HG03280 (cell line): ENCODE measurements around the gene PLOD3.
"Not testable (repeated sequence)": the region's sequence is repeated elsewhere in the genome, so short reads cannot be mapped to it uniquely, and the experiment has no call there.

Source experiments
- ATAC-seq: cut with Tn5 transposase; IDR thresholded peaks from one replicate; pipeline ENCODE4 v1.9.1; 2021; ENCODE audit warnings: mild to moderate bottlenecking, moderate library complexity; ENCODE audit not compliant: unreplicated experiment

PLOD3 gene

GRCh38 chr7:101216001-101216859, 1.2 kb downstream of the PLOD3 start:
- no peak for ATAC-seq

DNA sequence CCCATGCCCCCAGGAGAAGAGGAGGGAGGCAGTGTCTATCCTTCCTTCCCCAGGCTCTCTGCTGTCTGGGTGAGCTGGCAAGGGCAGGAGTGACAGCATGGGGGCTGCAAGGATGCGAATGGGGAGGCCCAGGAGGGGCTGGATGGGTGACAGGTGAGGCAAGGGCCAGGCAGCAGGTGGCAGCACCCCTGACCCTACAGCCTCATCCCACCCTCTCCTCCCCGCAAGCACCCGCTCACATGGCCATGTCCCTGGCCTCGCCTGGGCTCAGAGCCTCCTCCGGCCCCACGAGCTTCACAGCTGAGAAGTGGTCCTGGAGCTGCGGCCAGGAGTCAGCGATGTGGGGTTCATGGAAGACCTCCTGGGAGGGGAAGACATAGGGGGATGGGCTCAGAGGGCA, 5.4 kb downstream of the PLOD3 start:
- no peak for ATAC-seq

DNA sequence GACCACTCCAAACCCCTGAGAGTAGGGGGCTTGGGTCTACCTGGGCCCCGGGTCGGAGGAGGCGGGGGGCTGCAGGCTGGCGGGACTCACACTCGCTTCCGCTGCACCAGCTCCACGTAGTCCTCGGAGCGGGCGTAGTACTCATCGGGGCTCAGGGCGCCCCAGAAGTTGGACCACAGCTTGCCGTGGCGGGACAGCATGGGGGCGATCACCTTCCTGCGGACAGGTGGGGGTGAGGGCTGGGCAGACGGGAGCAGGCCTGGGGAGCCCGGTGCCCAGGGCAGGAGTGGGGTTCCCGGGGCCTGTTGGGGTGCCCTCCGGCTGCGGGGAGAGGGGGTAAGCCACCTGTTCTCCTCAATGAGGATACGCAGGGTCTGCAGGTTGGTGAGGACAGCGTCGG, 5.9 kb downstream of the PLOD3 start:
- no peak for ATAC-seq

DNA sequence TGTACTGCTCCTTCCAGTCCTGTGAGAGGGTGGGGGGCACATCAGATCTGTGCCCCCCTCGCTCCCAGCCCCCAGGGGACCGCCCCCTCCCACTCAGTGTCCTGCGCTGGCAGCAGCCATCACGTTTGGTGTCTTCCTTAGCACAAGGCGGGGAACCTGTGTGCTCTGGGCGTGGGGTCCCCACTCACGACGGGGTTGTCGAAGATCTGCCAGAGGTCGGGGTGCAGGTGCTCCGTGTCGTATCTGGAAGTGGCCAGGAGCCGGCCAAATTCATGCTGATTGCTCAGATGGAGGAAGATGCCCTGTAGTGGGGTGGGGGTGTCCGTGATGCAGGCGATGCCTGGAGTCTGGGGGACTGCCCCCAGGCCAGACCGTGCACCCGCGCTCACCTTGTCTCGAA, 7.2 kb downstream of the PLOD3 start:
- no peak for ATAC-seq

GRCh38 chr7:101208794-101209193, 8.6 kb downstream of the PLOD3 start:
- no peak for ATAC-seq

- ATAC-seq: no peak
Measured at GRCh38 chr7:101207459-101207858, 9.9 kb downstream of the PLOD3 start.

DNA sequence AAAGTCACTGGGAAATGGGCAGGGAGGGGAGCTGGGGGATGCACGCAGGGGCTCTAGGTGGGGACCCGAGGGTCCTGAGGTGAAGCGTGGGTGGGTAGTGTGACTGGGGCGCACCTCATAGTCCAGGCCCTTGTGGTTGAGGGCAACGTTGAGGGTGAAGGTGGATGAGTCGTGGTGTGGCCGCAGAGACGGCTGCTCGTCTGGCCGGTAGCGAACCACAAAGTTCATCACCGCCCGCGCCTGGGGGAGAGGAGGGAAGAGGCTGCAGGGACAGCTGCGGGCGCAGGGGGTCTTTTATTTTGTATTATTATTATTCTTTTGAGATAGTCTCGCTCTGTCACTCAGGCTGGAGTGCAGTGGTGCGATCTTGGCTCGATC, 10.7 kb downstream of the PLOD3 start:
- ATAC-seq: no peak

DNA sequence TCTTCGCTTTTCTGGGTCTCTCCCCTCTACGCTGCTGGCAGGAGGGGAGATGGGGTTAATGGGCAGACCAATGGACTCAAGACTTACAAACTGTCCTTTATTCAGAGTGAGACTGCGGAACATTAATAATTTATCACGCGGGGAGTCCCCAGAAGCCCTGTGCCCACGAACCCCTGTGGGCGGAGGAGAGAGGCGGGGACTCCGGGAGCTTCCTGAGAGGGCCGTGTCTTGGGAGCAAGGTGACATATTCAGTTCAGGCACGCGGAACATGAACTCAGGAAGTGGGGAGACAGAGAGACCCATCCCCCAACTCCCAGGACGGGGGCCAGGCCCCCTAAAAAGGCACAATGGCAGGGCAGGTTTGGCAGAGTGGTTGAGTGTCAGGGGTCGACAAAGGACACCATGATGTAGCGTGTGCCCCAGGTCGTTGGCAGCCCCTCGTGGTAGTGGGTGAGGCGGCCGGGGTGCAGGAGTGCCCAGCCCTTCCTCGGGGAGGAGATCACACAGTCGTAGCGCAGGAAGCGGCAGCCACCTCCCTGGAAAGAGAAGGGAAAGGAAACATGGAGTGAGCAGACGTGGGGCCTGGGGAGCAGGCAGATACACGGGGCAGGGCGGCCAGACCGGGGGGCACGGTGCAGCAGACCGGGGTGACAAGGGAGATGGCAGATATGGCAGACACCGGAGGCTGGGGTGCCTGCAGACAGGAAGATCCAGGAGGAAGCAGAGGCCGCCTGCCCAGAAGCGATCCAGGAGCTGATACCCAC, 11.3 kb downstream of the PLOD3 start:
- ATAC-seq: no peak

DNA sequence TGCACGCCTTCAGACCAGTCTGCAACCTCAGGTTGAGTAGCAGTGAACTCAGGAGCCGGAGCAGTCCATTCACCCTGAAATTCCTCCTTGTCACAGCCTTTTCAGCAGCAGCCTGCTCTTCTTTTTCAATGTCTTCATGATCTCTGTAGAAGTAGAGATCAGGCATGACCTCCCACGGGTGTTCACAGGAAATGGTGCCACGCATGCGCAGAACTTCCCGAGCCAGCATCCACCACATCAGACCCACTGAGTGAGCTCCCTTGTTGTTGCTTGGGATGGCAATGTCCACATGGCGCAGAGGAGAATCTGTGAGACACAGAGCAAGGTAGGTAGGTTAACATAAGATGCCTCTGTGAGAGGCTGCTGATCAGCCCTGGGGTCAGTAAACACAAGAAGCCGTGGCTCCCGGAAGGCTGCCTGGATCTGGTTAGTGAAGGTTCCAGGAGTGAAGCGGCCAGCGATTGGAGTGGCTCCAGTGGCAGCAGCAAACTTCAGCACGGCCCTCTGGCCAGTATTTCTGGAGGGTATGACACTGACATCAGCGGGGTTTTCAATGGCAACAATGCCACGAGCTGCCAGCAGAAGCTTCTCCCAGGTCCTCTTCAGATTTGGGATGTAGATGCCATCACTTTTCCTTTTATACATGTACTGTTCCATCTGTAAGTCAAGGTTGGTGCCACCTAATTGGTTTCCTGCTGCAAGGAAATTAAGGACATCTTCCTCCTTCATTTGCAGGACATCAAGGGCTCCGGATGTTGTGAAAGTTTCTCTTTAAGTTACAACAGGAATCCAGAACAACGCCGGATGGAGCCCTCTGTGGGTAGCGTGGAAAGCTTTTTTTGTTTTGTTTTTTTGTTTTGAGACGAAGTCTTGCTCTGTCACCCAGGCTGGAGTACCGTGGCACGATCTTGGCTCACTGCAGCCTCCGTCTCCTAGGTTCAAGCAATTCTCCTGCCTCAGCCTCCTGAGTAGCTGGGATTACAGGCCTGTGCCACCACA, 13.3 kb downstream of the PLOD3 start:
- ATAC-seq: not testable (repeated sequence)

GRCh38 chr7:101202603-101202918, 14.8 kb downstream of the PLOD3 start:
- no peak for ATAC-seq

DNA sequence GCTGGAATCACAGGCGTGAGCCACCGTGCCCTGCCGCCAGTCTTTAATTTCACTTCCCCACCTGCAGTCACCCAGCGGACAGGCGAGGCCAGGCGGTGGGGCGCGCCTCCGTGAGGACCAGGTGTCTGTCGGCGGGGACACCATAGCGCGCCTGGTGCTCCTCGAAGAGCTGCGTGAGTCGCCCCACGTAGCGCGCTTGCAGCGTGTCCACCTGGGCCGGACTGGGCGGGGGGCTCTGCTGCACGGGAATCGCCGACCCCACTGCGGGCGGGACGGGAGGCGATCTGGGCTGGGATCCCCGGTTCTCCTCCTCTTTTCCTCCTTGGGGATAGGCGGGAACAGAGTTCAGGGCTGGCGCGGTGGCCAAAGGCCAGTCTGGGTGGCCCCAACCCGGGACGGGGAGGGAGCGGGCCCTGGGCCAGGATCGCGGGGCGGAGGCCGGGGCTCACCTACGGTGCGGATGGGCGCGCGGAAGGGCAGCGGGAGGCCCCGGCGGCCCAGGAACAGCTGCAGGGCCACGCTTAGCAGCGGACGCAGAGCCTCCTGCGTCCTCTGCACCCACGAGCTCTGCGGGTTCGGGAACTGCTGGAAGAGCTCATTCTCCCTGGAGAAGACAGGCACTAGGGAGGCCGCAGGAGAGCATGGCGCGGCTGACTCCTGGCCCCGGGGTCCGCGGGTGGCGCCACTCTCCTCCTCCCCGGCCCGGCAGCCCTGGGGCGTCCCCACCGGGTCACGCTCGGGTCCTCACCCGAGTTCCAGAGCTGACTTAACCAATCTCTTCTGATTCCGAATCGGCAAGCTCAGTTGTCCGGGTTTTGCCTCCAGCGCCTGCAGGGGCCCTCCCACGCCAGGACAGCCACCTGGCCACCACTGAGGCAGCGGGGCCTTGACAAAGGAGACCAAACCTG, 15.4 kb downstream of the PLOD3 start:
- no peak for ATAC-seq

DNA sequence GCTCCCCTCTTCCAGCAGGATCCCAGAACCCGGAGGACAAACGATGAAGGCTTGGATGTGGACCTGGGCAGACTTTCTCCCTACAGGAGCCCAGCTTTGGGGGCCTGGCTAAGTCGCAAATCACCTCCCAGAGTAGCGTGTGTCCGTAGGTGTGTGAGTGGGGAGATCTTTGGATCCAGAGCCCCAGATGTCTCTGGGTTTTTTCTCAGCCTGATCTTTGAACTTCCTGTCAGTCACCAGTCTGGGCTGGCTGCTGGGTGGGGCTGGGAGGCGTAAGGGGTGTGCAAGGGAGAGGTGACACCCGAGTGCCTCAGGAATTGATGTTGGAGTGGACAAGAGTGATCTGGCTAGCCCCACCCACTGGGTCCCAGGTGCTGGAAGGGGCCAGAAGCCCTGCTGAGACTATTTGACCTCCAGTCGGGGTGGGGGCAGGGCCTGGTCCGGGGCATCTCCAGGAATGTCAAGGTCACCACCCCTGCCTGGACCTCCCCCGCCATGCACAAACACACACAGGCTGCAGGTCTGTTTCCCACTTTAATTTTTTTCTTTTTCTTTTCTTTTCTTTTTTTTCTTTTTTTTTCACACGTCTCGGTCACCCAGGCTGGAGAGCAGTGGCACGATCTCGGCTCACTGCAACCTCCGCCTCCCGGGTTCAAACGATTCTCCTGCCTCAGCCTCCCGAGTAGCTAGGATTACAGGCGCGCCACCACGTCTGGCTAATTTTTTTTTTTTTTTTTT, 16.4 kb downstream of the PLOD3 start, which contains the start of gene MOGAT3:
TSS of gene MOGAT3 (minus strand) at position 175 of the 738 bp plus-strand sequence. CDS start 182 bp downstream, outside the sequence.
- ATAC-seq: no peak

GRCh38 chr7:101200504-101200861, 16.9 kb downstream of the PLOD3 start:
- ATAC-seq: no peak

DNA sequence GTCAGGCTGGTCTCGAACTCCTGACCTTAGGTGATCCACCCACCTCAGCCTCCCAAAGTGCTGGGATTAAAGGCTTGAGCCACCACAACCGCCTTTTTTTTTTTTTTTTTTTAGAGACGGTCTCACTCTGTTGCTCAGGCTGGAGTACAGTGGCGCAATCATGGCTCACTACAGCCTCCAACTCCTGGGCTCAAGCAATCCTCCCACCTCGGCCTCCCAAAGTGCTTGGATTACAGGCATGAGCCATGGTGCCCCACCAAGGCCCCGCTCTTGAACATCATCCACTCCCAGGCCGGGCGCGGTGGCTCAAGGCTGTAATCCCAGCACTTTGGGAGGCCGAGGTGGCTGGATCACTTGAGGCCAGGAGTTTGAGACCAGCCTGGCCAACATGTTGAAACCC, 17.9 kb downstream of the PLOD3 start:
- ATAC-seq: not testable (repeated sequence)

GRCh38 chr7:101198476-101198875, 18.9 kb downstream of the PLOD3 start:
- ATAC-seq: no peak

- no peak for ATAC-seq
Measured at GRCh38 chr7:101197991-101198390, 19.4 kb downstream of the PLOD3 start.

GRCh38 chr7:101195884-101196283, 21.5 kb downstream of the PLOD3 start:
- no peak for ATAC-seq

GRCh38 chr7:101189109-101189508, 28.3 kb downstream of the PLOD3 start:
- no peak for ATAC-seq

DNA sequence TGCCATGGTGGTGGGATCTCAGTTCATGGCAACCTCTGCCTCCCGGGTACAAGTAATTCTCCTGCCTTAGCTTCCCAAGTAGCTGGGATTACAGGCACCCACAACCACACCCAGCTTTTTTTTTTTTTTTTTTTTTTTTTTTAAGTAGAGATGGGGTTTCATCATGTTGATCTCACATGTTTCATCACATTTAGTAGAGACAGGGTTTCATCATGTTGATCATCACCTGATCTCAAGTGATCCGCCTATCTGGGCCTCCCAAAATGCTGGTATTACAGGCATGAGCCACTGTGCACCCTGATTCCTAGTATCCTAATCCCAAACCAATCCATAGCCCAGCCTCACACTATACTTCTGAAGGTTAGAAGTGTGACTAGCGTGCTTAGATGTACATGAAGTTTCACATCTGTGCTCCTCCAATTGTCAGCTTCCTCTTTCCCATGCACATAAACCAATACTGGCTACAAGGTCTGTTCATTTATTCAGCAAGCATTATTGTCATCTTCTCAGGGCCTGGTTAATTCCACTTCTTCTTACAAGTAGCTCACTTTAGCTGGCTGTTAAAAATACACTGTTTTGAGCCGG, 30.4 kb downstream of the PLOD3 start:
- ATAC-seq: no peak
